GM21515 (cell line): Measurements from ENCODE around the gene CNST.
"Not testable (repeated sequence)": the region's sequence is repeated elsewhere in the genome, so short reads cannot be mapped to it uniquely, and the experiment has no call there.

ENCODE experiments used
- ATAC-seq: cut with Tn5 transposase; IDR thresholded peaks from one replicate; pipeline ENCODE4 v1.9.1; 2021; ENCODE audit not compliant: unreplicated experiment

Gene CNST

DNA sequence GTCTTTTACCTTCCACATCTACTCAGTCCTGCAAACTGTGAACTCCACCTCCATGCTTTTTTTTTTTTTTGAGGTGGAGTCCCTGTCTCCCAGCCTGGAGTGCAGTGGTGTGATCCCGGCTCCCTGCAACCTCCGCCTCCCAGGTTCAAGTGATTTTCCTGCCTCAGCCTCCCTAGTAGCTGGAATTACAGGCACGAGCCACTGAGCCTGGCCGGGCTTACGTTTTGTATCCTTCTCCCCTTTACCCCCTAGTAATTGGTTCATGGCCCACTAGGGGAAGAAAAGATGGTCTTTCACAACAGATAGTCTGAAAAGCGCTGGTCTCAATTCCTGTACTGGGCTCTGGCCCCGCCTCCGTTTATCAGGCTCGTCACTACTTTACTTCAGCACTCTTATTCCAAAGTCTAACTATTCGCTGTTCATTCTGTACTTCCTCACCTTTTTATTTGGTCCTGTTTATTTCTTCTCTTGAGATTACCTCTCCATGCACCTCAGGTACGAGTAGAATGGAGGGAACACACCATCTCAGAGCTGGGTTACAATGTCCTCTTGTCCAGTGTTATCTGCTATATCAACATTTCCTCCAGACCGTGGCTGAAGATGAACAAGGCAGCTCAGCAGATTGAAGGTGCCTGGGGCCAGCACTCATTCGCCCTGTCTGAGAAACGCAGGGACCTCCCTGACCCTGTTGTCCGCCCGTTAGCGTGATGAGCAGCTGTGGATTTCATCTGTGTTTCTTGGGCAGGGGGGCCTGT lies 16.2 kb downstream of the CNST start:
- ATAC-seq: no peak

DNA sequence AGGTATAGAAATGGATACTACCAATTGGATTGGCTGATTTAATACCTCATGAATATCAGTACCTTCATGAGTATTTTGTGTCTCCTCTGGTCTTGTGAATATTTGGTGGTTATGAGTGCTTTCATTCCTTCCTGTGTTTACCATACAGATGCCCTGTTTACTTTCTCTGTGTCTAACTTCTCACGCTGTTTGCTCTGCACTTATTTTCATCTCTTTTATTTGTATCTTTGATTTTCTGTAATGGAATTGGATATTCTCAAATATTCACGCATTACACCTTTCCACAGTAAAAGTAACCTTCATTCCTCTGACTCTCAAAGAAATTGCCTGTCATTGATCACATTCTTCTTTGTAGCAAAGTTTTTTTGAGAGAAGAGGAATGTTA lies 16.8 kb downstream of the CNST start:
- no peak for ATAC-seq

DNA sequence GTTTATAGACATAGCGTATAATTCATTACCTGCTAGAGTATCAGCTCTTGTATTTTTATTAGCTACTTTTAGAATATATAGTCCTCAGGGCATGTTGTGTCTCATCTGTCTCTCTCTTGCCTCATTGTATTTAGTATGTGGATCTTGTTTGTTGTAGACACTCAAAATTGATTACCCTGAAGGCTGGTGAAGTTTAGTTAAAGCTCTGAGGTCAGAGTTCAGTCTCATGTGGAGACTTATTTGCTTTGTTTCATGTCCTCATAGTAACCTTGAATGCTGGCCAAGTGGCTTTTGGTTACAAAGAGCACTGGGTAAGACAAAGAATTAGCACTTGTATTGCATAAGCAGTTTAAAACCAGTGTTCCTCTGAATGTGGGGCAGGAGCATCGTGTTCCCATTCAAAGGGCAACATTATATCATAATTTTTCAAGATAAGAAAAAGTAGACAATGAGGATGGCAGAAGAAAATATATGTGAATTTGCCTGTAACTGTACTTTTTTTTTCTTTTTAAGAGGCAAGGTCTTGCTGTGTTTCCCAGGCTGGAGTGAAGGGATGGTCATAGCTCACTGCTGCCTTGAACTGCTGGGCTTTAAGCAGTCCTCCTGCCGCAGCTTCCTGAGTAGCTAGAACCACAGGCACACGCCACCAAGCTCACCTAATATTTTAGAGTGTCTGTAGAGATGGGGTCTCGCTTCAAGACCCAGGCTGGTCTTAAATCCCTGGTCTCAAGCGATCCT lies 17.4 kb downstream of the CNST start:
- no peak for ATAC-seq

DNA sequence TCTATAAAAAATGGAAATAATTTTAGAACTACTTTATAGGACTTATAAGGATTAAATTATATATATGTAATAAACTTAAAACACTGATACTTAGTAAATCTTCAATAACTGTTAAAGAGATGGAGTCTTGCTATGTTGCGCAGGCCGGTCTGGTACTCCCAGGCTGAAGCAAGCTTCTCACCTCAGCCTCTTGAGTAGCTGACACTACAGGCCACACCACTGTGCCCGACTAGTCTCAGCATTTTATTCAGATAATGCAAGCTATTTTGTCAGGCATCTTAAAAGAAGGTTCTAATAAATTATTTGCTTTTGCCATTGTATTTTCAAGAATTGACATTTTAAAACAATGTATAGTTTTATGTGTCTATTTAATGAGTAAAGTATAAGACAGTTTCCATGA lies 20.8 kb downstream of the CNST start:
- ATAC-seq: no peak

DNA sequence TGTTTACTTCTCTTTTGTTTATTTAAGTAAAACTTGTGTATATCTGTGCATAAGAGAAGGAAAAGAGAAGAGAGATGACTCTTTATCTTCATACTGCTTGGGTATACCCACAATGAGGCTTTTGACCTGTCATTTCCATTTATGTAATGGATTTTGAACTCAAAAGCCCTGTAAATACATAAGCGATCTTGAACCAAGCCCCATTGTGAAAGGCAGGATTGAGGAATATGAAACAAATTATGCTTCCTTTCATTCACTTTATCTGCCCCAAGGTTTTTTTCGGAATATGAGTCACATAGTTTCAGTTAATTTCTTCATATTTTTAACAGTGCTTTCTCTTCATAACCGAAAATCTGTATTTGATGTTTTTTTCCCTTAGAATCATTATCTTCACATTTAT lies 21.4 kb downstream of the CNST start:
- no peak for ATAC-seq

- ATAC-seq: no peak
These were observed 22.0 kb downstream of the CNST start for GRCh38 chr1:246588159-246588721.

DNA sequence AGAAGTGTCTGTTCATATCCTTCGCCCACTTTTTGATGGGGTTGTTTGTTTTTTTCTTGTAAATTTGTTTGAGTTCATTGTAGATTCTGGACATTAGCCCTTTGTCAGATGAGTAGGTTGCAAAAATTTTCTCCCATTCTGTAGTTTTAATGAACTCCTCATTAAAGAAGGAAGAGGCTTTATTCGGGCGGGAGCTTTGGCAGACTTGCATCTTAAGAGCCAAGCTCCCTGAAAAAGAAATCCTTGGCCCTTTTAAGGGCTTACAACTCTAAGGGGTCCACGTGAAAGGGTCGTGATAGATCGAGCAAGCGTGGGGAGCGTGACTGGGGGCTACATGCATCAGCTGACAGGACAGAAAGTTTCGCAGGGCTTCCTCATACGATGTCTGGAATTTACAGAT lies 23.7 kb downstream of the CNST start:
- not testable (repeated sequence) for ATAC-seq

- ATAC-seq: peak; percentile 44
These were observed 24.8 kb downstream of the CNST start for GRCh38 chr1:246591047-246591446.

GRCh38 chr1:246591504-246591903 lies 25.2 kb downstream of the CNST start:
- ATAC-seq: peak; percentile 91

DNA sequence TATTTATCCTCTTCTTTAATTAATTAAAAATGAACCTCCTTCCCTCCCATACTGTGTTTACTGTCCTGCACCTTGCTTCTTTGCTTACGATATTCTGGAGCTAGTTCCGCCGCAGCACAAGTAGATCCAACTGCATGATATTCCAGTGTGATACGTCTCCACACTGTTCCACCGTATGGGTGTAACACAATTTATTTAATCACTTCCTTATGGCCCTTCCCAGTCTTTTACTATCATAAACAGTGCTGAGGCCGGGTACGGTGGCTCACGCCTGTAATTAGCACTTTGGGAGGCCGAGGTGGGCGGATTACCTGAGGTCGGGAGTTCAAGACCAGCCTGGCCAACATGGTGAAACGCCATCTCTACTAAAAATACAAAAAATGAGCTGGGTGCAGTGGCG lies 25.7 kb downstream of the CNST start:
- no peak for ATAC-seq

- no peak for ATAC-seq
These were observed 26.4 kb downstream of the CNST start for GRCh38 chr1:246592695-246593094.

DNA sequence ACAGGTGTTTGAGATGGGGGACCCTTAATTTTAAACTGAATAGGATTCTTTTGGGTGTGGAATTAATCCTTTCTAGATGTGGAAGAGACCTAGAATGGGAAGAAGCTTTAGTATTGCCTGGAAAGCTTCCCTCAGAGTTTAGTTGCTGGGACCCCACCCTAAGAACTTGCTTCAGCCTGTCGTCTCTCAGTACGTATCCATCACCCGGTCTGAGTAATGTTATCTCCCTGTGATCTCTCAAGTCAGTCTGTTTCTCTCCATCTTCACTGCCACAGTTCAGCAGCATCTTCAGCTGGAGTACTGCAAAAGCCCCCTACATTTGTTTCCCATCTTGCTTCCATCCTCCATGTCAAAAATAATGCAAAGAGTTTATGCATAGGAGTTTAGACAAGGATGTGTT lies 28.9 kb downstream of the CNST start:
- no peak for ATAC-seq

- no peak for ATAC-seq
These were observed 31.1 kb downstream of the CNST start for GRCh38 chr1:246597340-246597739.

GRCh38 chr1:246597971-246598370 lies 31.7 kb downstream of the CNST start:
- ATAC-seq: no peak

- no peak for ATAC-seq
These were observed 33.1 kb downstream of the CNST start for GRCh38 chr1:246599315-246599714.

DNA sequence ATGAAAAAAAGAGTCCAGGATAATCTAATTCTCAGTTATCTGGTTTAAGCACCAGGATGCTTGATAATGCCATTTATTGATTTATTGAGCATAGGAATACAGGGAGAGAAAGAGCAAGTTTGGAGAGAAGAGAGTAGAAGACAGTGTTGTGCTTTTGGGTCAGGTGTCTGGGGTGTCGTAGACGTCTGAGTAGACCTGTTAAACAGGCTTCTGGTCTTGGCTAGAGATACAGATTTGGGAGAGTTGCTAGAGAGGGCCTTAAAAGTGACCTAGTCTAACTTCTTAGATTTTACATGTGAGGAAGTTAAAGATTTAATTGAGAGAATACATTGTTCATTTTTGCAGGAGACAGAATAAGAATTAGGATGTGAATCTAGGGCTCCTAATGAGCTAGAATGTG lies 34.3 kb downstream of the CNST start:
- no peak for ATAC-seq

DNA sequence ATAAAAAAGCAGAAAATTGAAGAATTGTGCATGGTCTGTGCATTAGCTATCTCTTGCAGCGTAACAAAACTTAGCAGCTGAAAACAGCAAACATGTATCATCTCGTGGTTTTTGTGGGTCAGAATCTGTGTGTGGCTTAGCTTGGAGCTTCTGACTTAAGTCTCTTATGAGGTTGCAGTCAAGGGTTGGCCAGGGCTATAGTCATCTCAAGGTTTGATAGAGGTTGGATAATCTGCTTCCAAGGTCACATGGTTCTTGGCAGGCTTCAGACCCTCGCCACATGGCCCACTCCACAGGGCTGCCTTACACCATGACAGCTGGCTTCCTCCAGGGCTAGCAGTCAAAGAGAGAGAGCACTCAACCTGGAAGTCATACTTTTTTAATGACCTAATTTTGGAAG lies 35.9 kb downstream of the CNST start:
- no peak for ATAC-seq

GRCh38 chr1:246605231-246605630 lies 39.0 kb downstream of the CNST start:
- not testable (repeated sequence) for ATAC-seq

GRCh38 chr1:246607462-246607861 lies 41.2 kb downstream of the CNST start:
- ATAC-seq: no peak

DNA sequence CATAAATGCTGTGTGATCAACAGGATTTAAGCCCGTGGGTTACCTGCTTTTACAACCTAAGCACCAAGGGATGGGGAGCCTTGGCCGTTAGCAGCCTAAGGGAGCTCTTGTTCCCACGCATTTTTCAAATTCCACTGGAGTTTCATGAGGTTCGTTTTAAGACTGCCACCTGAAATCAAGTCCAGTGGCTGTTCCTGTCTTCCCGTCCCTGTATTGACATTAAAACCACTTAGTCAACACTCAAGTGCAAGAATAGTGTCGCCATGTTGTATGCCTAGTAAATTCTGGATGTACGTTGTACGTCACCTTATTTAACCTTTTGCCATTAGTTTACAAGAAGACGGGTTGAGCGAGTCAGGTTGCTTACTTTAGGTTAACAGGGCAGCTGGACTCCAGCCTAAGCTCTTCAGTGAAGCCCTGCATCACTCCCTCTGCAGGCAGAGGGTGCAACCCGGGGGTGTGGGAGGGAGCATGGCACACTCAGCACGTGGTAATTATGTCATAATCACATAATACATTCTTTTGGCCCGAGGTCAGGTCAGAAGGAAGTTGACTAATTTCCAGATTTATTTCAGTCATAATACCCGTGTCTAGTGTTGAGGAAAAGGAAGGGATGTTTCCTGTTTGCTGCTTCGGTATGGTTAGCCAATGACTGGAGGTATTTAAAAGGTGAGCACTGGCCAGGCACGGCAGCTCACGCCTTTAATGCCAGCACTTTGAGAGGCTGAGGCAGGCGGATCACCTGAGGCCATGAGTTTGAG lies 42.5 kb downstream of the CNST start:
- no peak for ATAC-seq

DNA sequence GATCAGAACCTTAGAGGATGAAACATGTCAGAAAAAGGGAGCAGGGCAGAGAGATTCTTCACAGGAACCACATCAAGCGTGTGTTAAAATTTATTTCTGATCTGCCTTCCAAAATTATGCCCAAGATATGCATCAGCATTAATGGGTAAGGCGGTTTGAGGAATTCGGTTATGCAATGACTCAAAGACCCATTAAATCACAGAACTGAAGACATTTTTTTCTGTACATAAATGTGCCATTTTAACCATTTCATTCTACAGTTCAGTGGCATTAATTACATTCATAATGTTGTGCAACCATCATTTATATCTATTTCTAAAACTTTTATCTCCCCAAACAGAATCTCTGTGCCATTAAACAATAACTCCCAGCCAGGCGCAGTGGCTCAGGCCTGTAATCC lies 43.4 kb downstream of the CNST start:
- no peak for ATAC-seq
